Fibroblast of peridontal ligament (primary cell): ENCODE results near the gene PLPPR3.
A peak's percentile ranks its signal among the peaks of the same experiment; 100 is the strongest.
"Not testable (repeated sequence)": the region's sequence is repeated elsewhere in the genome, so short reads cannot be mapped to it uniquely, and the experiment has no call there.

ENCODE experiments used
- DNase-seq: peaks from one replicate; pipeline ENCODE4 v3.0.0-alpha.2; 2010; ENCODE audit errors: extremely low read depth

Gene PLPPR3

GRCh38 chr19:854549-854948 lies 32.8 kb upstream of the PLPPR3 start:
- no peak for DNase-seq

- DNase-seq, result not testable (repeated sequence)
Observed at GRCh38 chr19:853614-854220, 32.0 kb upstream of the PLPPR3 start.

GRCh38 chr19:853014-853585 lies 31.3 kb upstream of the PLPPR3 start:
- DNase-seq, result no peak

GRCh38 chr19:852136-853013 lies 30.6 kb upstream of the PLPPR3 start, which contains the start of gene ELANE:
Gene ELANE (plus strand): TSS chr19:852303. CDS start chr19:852329, 26 bp downstream.
- no peak for DNase-seq

- no peak for DNase-seq
Observed at GRCh38 chr19:850979-851335, 29.2 kb upstream of the PLPPR3 start.

GRCh38 chr19:850221-850978 lies 28.6 kb upstream of the PLPPR3 start:
- DNase-seq, result peak; percentile 95

- not testable (repeated sequence) for DNase-seq
Observed at GRCh38 chr19:849195-849594, 27.4 kb upstream of the PLPPR3 start.

- DNase-seq, result no peak
Observed at GRCh38 chr19:848386-848921, 26.7 kb upstream of the PLPPR3 start.

- DNase-seq, result no peak
Observed at GRCh38 chr19:845707-846521, 24.2 kb upstream of the PLPPR3 start.

GRCh38 chr19:844546-844971 lies 22.8 kb upstream of the PLPPR3 start:
- no peak for DNase-seq

- DNase-seq, result no peak
Observed at GRCh38 chr19:843836-844545, 22.2 kb upstream of the PLPPR3 start.

- DNase-seq, result no peak
Observed at GRCh38 chr19:843180-843835, 21.6 kb upstream of the PLPPR3 start.

- not testable (repeated sequence) for DNase-seq
Observed at GRCh38 chr19:842802-843179, 21.0 kb upstream of the PLPPR3 start.

GRCh38 chr19:840519-841206 lies 18.9 kb upstream of the PLPPR3 start, which contains the start of gene PRTN3:
Gene PRTN3 (plus strand): TSS chr19:840999. CDS start chr19:841009, 10 bp downstream.
- no peak for DNase-seq

- no peak for DNase-seq
Observed at GRCh38 chr19:835210-835810, 13.6 kb upstream of the PLPPR3 start.

GRCh38 chr19:834216-834615 lies 12.5 kb upstream of the PLPPR3 start:
- DNase-seq, result no peak

- no peak for DNase-seq
Observed at GRCh38 chr19:831407-832369, 9.9 kb upstream of the PLPPR3 start.
